GM12864 (cell line): Measurements from ENCODE around the gene SSH2.

ENCODE experiments used
- DNase-seq: peaks from one replicate; pipeline ENCODE4 v3.0.0-alpha.2; 2011; ENCODE audit warnings: low read depth
- H3K4me3 ChIP-seq: 2 replicates; pipeline ENCODE4 v1.5.1; 2011; ENCODE audit warnings: mild to moderate bottlenecking, low read depth, low read length, control low read depth
- TF ChIP-seq, protein P1 (sequence below): IDR thresholded peaks from 2 replicates; pipeline ENCODE4 v1.5.1; 2011; ENCODE audit warnings: low read depth, mild to moderate bottlenecking, moderate library complexity, low read length, control low read depth, inconsistent platforms; ENCODE audit errors: missing control alignments

Gene SSH2

DNA sequence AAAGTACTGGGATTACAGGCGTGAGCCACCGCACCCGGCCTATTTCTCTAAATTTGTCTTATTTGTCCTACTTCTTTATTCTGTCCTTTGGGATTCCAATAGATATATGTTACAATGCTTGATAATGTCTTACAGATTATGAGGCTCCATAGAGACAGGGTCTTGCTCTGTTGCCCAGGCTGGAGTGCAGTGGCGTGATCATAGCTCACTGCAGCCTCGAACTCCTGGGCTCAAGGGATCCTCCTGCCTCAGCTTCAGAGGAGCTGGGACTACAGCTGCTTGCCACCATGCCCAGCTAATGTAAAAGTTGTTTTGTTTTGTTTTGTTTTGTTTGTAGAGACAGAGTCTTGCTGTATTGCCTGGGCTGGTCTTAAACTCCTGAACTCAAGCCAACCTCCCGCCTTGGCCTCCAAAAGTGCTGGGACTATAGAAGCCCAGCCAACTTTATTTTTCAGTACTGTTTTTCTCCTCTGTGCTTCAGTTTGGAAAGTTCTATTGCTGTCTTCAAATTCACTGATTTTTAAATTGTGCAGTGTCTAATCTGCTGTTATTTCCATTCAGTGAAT lies 326.8 kb downstream of the SSH2 start:
- no peak for DNase-seq
- TF ChIP-seq, protein P1, sequence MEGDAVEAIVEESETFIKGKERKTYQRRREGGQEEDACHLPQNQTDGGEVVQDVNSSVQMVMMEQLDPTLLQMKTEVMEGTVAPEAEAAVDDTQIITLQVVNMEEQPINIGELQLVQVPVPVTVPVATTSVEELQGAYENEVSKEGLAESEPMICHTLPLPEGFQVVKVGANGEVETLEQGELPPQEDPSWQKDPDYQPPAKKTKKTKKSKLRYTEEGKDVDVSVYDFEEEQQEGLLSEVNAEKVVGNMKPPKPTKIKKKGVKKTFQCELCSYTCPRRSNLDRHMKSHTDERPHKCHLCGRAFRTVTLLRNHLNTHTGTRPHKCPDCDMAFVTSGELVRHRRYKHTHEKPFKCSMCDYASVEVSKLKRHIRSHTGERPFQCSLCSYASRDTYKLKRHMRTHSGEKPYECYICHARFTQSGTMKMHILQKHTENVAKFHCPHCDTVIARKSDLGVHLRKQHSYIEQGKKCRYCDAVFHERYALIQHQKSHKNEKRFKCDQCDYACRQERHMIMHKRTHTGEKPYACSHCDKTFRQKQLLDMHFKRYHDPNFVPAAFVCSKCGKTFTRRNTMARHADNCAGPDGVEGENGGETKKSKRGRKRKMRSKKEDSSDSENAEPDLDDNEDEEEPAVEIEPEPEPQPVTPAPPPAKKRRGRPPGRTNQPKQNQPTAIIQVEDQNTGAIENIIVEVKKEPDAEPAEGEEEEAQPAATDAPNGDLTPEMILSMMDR: no peak
- H3K4me3 ChIP-seq: no peak overlapping the region

DNA sequence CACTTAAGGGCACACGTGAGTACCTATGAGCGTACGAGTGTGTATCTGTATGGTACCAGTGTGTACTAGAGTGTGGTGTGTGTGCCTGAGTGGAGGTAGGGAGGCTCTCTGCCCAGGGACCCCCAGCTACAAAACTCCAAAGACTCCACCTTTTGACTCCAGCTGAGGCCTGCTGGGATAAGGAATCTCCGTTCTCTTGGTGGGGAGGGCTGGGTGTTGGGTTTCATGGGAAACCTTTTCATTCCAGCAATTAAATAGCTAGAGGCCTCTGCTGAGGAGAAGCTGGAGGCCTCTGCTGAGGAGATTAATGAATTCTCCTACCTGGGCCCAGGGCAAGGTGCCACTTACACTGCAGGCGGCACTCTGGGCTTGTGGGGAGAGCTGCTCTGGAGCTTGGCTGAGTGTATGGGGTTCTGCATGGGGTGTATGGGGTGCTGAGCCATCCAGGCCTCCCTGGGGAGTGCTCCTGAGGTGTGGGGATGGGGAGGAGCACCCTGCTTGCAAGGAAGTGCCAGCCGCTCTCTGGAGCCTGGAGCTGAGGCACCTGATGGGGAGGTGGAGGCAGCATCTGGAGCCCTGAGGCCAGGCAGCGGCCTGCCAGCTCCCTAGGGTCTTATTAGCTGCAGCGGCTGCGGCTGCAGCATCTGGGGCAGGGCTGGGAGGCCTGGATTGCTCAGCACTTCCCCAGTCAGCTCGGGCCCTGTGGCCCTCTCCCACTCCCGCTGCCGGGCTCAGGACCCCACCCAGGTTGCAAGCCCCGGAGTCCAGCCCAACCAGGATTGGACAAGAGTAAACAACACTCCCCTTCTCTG lies 332.5 kb downstream of the SSH2 start:
- no peak overlapping the region for H3K4me3 ChIP-seq
- TF ChIP-seq, protein P1: no peak
- no peak for DNase-seq

DNA sequence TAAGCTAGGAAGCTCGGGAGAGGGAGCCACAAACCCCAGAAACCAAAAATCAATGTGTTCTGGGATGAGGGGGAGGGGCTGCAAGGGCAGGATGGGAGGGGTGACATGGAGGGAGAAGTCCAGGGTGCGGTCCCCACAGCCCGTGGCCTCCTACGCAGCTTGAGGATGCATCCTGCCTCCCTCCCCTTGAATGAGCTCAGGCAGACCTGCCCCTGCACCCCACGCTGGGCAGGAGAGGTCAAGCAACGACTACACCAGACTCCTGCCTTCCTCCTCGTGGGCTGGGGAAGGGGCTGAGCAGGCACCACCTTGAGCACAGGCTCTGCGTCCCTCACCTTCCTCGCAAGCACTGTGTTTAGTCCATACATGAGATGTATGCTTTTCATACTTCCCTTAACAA lies 333.2 kb downstream of the SSH2 start:
- no peak overlapping the region for H3K4me3 ChIP-seq
- TF ChIP-seq, protein P1: no peak
- no peak for DNase-seq

DNA sequence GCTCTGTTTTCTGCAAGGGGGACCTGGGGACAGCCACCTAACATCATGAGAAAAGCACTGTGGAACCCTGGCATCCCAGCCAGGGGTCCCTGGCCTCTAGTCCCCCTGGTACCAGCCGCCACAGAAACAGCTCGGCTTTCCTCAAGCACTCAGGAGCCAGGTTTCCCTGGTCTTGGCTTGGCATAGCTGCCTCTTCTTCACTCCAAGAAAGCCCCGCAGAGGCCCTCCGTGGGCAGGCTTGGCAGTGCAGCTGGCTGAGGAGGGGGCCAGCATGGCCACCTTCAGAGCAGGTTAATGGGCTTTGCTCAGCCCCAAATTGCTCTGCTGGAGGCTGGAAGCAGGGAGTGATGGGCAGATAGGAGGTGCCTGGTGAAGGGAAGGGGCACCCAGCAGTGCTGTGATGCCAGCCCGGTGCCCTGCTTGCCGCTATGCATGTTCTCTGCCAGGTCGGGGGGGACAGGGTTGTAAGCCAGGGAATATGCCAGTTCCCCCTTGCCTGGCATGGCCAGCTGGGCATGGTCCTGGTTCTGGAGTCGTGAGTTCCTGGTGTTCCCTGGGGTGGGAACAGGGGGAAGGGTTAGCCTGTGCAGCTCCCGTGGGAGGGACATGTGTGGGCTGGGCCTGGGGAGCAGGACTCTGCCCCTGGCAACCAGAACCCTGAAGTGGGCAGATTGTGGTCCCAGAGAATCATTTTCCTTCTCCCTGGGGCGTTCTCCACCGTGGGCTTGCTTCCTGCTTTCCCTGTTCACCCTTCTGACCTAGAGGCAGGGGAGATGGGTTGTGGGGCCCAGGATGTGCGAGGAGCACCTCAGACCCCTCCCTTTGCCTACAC lies 333.9 kb downstream of the SSH2 start:
- H3K4me3 ChIP-seq: no peak overlapping the region
- TF ChIP-seq, protein P1: no peak
- DNase-seq: no peak

DNA sequence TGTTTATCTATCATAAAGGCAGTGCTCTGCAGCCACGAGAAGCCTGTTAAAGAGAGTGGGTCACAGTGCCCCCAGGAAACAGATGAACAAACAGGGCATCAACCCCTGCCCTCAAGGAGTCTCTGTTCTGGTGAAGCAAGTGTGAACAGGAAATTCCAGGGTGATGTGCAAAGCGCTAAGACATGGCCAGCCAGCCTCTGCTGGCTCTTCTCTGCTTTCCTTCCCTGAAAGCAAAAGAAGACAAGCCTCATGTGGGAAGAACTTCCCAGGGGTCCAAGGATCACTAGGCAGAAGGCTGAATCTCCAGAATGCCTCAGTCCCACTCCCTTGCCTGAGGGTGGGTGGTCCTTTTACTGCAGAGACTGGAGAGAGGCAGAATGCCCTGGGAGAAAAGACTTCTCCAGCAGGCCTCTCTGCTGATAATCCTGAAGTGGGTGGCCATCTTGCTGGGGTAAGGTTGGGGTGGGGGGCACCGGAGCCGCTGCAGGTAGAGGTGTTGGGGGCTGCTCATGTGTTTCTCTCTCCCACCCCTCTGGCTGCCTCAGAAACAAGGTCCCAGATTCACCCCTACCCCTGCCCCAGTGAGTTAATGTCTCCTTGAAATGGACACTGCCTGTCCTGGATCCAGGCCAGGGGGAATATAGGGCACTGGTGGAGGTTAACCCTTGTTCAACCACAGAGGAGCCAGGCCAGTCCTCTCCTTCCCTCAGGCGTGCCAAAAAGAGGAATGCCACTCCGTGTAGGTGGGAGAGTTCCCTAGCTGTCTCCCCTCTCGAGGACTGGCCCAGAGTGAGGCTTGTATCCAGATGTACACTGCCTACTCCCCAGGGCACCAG lies 334.7 kb downstream of the SSH2 start:
- no peak overlapping the region for H3K4me3 ChIP-seq
- no peak for DNase-seq

More for the DNA sequence above, 334.7 kb downstream of the SSH2 start:
- TF ChIP-seq, protein P1: no peak
